ENCODE measurements around the gene C6orf47. TPM values are rescaled to one million over a fixed set of nuclear protein-coding genes. Genes with fewer than 3 reads are reported as not detected.
A peak's percentile ranks its signal among the peaks of the same experiment; 100 is the strongest.

C6orf47 gene
- total and polyA plus RNA-seq, 10 of the 15 experiments (the other 5 are each of a cell fraction or from before 2014, with no cell fraction given), result 0.16 to 20.4 (median 17.3) TPM; not detected in 1

- 78% methylated on average over 10 of the region's 11 CpGs for WGBS (ENCODE audit: insufficient coverage, insufficient replicate concordance, low lambda C conversion rate, missing lambda C conversion rate)
- FAIRE-seq (no peak), ATAC-seq (peak; percentile 62), DNase-seq (ENCODE audit: low read depth, low spot score) (no peak)
- ChIA-PET SMC1A (ENCODE audit: uncharacterized antibody, unreplicated experiment) (no interaction called here), POLR2A (no interaction called here), CTCF (interaction anchor here (0.7 to 2.3 kb wide), 3 partner anchors 14 to 138 kb away, joined by 4 to 7 read pairs (median 5); no protein-coding TSS in a partner anchor), RAD21 (ENCODE audit: unreplicated experiment) (interaction anchor here (1.1 kb wide), 1 partner anchor 67 kb away, joined by 3 read pairs; no protein-coding TSS in a partner anchor)
- no peak overlapping the region for H3K4me2 ChIP-seq (ENCODE audit: control insufficient read depth, insufficient read depth)
- in situ Hi-C loops (cut with MboI) (no loop called here), intact Hi-C loops (cut with micrococcal nuclease; ENCODE audit: unreplicated experiment) (no loop called here)
- H3K36me3 ChIP-seq (ENCODE audit: control insufficient read depth in 2 of 2, insufficient read depth in 2 of 2, low read length in 1 of 2), result peaks cover 12 to 38% of the 10 kb centered on the region in 2 experiments; a peak in 3 of 4 replicates
- H3K27me3 ChIP-seq (replicated peaks in 1 of 2; ENCODE audit: control insufficient read depth in 2 of 2, insufficient read depth in 2 of 2, low read length in 1 of 2), result no peaks in the 10 kb centered on the region
- H4K20me1 ChIP-seq (ENCODE audit: control insufficient read depth, insufficient read depth), result no peaks in the 10 kb centered on the region
- H3K9ac ChIP-seq (ENCODE audit: control insufficient read depth, insufficient read depth, low read length), result no peak overlapping the region
- no peak overlapping the region for H3K27ac ChIP-seq (ENCODE audit: control insufficient read depth, insufficient read depth)
- H3K4me1 ChIP-seq (ENCODE audit: control insufficient read depth, insufficient read depth, low read length), result no peaks in the 10 kb centered on the region
- no peak overlapping the region for H2AFZ ChIP-seq (ENCODE audit: control insufficient read depth, low read depth, low read length)
- H3K79me2 ChIP-seq (ENCODE audit: control insufficient read depth, insufficient read depth, low read length), result no peaks in the 10 kb centered on the region
- TF ChIP-seq ZNF217 (IDR thresholded peaks at IDR 0.05) (no peak), RAD21 (IDR thresholded peaks at IDR 0.05; ENCODE audit: insufficient read depth, low read depth, low read length) (peak; percentile 26; the same call in 1 of the 2 replicates)
- TF ChIP-seq, protein P1, sequence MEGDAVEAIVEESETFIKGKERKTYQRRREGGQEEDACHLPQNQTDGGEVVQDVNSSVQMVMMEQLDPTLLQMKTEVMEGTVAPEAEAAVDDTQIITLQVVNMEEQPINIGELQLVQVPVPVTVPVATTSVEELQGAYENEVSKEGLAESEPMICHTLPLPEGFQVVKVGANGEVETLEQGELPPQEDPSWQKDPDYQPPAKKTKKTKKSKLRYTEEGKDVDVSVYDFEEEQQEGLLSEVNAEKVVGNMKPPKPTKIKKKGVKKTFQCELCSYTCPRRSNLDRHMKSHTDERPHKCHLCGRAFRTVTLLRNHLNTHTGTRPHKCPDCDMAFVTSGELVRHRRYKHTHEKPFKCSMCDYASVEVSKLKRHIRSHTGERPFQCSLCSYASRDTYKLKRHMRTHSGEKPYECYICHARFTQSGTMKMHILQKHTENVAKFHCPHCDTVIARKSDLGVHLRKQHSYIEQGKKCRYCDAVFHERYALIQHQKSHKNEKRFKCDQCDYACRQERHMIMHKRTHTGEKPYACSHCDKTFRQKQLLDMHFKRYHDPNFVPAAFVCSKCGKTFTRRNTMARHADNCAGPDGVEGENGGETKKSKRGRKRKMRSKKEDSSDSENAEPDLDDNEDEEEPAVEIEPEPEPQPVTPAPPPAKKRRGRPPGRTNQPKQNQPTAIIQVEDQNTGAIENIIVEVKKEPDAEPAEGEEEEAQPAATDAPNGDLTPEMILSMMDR (IDR thresholded peaks at IDR 0.05 in 2 of 3, conservative IDR thresholded peaks at IDR 0.05 in 1 of 3; ENCODE audit: control insufficient read depth in 2 of 3, extremely low read depth in 1 of 3, insufficient read depth in 1 of 3, low read depth in 3 of 3, low read length in 3 of 3), result peak; percentile 21 to 39 (median 34); a peak in 3 of 6 replicates
- H3K9me3 ChIP-seq (replicated peaks; ENCODE audit: control insufficient read depth, insufficient read depth, low read length), result no peaks in the 10 kb centered on the region
- no peak overlapping the region for H3K4me3 ChIP-seq
- no TSS peak for BruUV-seq (replicated peaks)
Observed at GRCh38 chr6:31689249-31690110, 28.9 kb upstream of the C6orf47 start.
